GM06990 (cell line): ENCODE measurements around the gene NSUN7.

Source experiments
- DNase-seq: peaks from one replicate; pipeline ENCODE4 v3.0.0-alpha.2; 2011; ENCODE audit not compliant: insufficient read length; ENCODE audit errors: extremely low read depth
- H3K27me3 ChIP-seq: replicated peaks from 2 replicates; pipeline ENCODE4 v1.6.0; 2011; ENCODE audit warnings: low read length; ENCODE audit not compliant: control insufficient read depth, insufficient read depth
- H3K36me3 ChIP-seq: 2 replicates; pipeline ENCODE4 v1.5.1; 2011; ENCODE audit warnings: low read length; ENCODE audit not compliant: control insufficient read depth, insufficient read depth
- H3K4me3 ChIP-seq: replicated peaks from 2 replicates; pipeline ENCODE4 v1.5.1; 2011; ENCODE audit warnings: low read depth, mild to moderate bottlenecking, control low read depth, low read length
- TF ChIP-seq, protein P1 (sequence below): IDR thresholded peaks from 2 replicates; pipeline ENCODE4 v1.5.1; 2011; ENCODE audit warnings: low read length, control low read depth, mild to moderate bottlenecking, inconsistent platforms; ENCODE audit not compliant: insufficient read depth, poor library complexity, severe bottlenecking

The NSUN7 gene

GRCh38 chr4:40722576-40723161 lies 27.1 kb upstream of the NSUN7 start:
- TF ChIP-seq, protein P1, sequence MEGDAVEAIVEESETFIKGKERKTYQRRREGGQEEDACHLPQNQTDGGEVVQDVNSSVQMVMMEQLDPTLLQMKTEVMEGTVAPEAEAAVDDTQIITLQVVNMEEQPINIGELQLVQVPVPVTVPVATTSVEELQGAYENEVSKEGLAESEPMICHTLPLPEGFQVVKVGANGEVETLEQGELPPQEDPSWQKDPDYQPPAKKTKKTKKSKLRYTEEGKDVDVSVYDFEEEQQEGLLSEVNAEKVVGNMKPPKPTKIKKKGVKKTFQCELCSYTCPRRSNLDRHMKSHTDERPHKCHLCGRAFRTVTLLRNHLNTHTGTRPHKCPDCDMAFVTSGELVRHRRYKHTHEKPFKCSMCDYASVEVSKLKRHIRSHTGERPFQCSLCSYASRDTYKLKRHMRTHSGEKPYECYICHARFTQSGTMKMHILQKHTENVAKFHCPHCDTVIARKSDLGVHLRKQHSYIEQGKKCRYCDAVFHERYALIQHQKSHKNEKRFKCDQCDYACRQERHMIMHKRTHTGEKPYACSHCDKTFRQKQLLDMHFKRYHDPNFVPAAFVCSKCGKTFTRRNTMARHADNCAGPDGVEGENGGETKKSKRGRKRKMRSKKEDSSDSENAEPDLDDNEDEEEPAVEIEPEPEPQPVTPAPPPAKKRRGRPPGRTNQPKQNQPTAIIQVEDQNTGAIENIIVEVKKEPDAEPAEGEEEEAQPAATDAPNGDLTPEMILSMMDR: no peak
- H3K27me3 ChIP-seq: no peaks in the 10 kb centered on the region
- peak; percentile 51 for DNase-seq
- no peaks in the 10 kb centered on the region for H3K36me3 ChIP-seq
- H3K4me3 ChIP-seq: no peak overlapping the region

- no peaks in the 10 kb centered on the region for H3K27me3 ChIP-seq
- no peaks in the 10 kb centered on the region for H3K36me3 ChIP-seq
- no peak for DNase-seq
- TF ChIP-seq, protein P1: no peak
- H3K4me3 ChIP-seq: no peak overlapping the region
Measured at GRCh38 chr4:40723728-40724127, 26.0 kb upstream of the NSUN7 start.

DNA sequence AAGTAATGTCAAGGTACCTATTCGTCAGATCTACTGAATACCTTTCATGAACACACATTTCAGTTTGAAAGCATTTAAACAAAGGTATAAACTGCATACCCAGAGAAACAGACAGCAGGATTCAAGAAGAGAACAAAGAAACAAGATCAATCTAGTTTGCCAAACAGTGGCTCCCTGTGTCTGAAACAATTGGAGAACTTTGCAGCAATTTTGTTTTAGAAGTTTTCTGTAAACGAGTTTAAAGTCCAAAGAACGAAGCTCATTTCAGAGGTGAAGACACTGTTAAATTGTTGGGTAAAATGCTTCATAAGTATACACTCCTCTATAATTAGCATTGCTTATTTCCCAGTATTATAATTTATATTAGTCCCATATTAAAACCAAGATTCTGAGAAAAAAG lies 21.4 kb upstream of the NSUN7 start:
- TF ChIP-seq, protein P1: no peak

DNA sequence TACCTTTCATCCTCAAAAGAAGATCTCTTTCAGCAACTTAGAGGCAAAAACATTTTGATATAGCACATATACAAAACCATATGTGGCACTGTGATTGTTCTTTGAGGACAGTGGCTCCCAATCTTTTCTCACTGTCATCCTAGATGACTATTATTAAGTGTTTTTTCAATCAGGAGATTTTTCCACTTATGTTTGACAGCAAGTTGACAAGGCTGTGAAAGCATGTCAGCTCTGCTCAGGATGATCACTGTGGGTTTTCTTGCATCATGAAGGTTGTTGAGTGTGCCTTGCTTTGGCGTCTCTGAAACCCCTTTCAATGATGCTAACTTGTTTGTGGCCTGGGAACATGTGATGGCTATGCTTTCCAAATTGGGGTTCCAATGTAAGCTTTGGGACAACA lies 20.2 kb upstream of the NSUN7 start:
- Histone ChIP-seq H3K4me3 (no peak overlapping the region), H3K27me3 (no peaks in the 10 kb centered on the region), H3K36me3 (no peaks in the 10 kb centered on the region)
- no peak for DNase-seq
- TF ChIP-seq, protein P1: no peak

More for the DNA sequence above, 21.4 kb upstream of the NSUN7 start:
- H3K4me3 ChIP-seq: no peak overlapping the region
- no peak for DNase-seq
- no peaks in the 10 kb centered on the region for H3K36me3 ChIP-seq
- no peaks in the 10 kb centered on the region for H3K27me3 ChIP-seq

- TF ChIP-seq, protein P1: no peak
- H3K36me3 ChIP-seq: no peaks in the 10 kb centered on the region
- no peak overlapping the region for H3K4me3 ChIP-seq
- no peaks in the 10 kb centered on the region for H3K27me3 ChIP-seq
- DNase-seq: no peak
Measured at GRCh38 chr4:40730091-40730679, 19.6 kb upstream of the NSUN7 start.

DNA sequence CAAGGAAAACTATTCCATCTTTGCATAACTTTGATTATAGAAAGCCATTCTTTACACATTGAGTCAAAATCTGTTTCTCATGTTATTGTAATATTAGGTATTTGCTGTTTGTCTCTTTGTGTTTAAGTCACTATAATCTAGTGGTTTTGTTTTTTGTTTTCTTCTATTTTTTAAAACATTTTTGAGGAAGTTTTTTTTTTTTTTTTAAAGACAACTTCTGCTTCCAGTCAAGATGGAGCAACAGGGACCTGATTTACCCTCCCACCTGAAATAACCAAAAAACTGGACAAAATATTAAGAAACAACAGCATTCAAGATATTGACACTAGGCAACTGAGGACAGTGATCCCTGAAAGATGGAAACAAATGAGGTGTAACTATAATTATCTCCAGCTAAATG lies 18.4 kb upstream of the NSUN7 start:
- TF ChIP-seq, protein P1: no peak
- H3K36me3 ChIP-seq: no peaks in the 10 kb centered on the region
- no peaks in the 10 kb centered on the region for H3K27me3 ChIP-seq
- no peak overlapping the region for H3K4me3 ChIP-seq
- DNase-seq: no peak
